ENCODE measurements around the gene HMGN4. TPM values are rescaled to one million over a fixed set of nuclear protein-coding genes. Genes with fewer than 3 reads are reported as not detected.

Gene HMGN4
- total and polyA plus RNA-seq, 9 of the 15 experiments (the other 6 are each of a cell fraction or from before 2014, with no cell fraction given): 35.4 to 134 (median 94.1) TPM

DNA sequence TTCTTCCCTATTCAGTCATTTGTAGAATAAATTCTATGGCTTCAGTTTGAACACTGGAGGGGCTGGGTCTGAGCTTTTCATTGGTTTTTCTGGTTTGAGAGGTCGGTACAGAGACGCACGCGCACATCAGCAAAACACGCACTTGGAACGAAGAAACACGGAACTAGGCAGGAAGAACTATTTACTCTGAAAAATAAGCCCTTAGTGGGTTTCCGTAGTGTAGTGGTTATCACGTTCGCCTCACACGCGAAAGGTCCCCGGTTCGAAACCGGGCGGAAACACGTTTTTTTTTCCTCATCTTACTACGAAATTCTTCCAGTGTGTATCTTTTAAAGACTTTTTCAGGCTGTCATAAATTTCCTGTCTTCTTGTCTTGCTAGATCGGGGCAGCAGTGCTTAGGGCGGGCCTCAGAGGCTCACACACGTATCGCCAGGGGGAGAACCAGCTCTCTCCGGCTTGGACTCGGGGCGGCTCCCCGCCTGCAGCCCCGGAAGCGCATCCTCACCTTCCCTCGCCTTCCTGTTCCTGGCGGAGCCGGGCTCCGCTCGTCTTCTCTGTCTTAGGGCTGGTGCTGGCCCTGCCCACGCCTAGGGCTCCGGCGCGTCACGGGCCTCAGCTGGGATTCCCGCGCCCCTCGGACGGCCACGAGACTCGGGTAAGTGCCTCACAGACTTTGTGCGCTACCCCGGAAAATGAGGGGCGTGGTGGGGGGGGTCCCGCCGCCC, at the start of gene HMGN4 (continued):
- TF ChIP-seq MEF2A (IDR thresholded peaks at IDR 0.05; ENCODE audit: control insufficient read depth, low read depth, low read length): no peak
- peak; percentile 71; the same call in 1 of the 2 replicates for TF ChIP-seq ZEB2 (IDR thresholded peaks at IDR 0.05)
- TF ChIP-seq, protein P1, sequence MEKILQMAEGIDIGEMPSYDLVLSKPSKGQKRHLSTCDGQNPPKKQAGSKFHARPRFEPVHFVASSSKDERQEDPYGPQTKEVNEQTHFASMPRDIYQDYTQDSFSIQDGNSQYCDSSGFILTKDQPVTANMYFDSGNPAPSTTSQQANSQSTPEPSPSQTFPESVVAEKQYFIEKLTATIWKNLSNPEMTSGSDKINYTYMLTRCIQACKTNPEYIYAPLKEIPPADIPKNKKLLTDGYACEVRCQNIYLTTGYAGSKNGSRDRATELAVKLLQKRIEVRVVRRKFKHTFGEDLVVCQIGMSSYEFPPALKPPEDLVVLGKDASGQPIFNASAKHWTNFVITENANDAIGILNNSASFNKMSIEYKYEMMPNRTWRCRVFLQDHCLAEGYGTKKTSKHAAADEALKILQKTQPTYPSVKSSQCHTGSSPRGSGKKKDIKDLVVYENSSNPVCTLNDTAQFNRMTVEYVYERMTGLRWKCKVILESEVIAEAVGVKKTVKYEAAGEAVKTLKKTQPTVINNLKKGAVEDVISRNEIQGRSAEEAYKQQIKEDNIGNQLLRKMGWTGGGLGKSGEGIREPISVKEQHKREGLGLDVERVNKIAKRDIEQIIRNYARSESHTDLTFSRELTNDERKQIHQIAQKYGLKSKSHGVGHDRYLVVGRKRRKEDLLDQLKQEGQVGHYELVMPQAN (IDR thresholded peaks at IDR 0.05; ENCODE audit: borderline replicate concordance): peak; percentile 78
- TF ChIP-seq HSF4 (CRISPR knock-in tag; IDR thresholded peaks at IDR 0.05; ENCODE audit: borderline replicate concordance): no peak
- TF ChIP-seq, protein P2, sequence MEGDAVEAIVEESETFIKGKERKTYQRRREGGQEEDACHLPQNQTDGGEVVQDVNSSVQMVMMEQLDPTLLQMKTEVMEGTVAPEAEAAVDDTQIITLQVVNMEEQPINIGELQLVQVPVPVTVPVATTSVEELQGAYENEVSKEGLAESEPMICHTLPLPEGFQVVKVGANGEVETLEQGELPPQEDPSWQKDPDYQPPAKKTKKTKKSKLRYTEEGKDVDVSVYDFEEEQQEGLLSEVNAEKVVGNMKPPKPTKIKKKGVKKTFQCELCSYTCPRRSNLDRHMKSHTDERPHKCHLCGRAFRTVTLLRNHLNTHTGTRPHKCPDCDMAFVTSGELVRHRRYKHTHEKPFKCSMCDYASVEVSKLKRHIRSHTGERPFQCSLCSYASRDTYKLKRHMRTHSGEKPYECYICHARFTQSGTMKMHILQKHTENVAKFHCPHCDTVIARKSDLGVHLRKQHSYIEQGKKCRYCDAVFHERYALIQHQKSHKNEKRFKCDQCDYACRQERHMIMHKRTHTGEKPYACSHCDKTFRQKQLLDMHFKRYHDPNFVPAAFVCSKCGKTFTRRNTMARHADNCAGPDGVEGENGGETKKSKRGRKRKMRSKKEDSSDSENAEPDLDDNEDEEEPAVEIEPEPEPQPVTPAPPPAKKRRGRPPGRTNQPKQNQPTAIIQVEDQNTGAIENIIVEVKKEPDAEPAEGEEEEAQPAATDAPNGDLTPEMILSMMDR (IDR thresholded peaks at IDR 0.05 in 2 of 3, conservative IDR thresholded peaks at IDR 0.05 in 1 of 3; ENCODE audit: insufficient read depth in 2 of 3, low read depth in 1 of 3, low read length in 3 of 3): peak in 2 of 3 experiments; percentile 25; a peak in 1 of 6 replicates
- peak; percentile 81 for TF ChIP-seq MYC (IDR thresholded peaks at IDR 0.05; ENCODE audit: low read depth, low read length)
- TF ChIP-seq MYC (CRISPR knock-in tag; IDR thresholded peaks at IDR 0.05; ENCODE audit: borderline replicate concordance, low read depth): peak; percentile 68; the same call in 1 of the 2 replicates
- no peak for TF ChIP-seq TFAM (CRISPR knock-in tag; conservative IDR thresholded peaks at IDR 0.05)
- peak; percentile 59 to 77; a peak in 3 of 4 replicates for TF ChIP-seq MNT (conservative IDR thresholded peaks at IDR 0.05)
- TF ChIP-seq NFE2 (IDR thresholded peaks at IDR 0.05; ENCODE audit: low read depth): peak; percentile 4; the same call in 1 of the 2 replicates
- peak; percentile 64 for TF ChIP-seq JUND (IDR thresholded peaks at IDR 0.05; ENCODE audit: borderline replicate concordance, low read depth, low read length)
- no peak; the same call in 2 of the 3 replicates for TF ChIP-seq JUND (tag; IDR thresholded peaks at IDR 0.05; ENCODE audit: borderline replicate concordance, low read depth, low read length)
- TF ChIP-seq, protein P3, sequence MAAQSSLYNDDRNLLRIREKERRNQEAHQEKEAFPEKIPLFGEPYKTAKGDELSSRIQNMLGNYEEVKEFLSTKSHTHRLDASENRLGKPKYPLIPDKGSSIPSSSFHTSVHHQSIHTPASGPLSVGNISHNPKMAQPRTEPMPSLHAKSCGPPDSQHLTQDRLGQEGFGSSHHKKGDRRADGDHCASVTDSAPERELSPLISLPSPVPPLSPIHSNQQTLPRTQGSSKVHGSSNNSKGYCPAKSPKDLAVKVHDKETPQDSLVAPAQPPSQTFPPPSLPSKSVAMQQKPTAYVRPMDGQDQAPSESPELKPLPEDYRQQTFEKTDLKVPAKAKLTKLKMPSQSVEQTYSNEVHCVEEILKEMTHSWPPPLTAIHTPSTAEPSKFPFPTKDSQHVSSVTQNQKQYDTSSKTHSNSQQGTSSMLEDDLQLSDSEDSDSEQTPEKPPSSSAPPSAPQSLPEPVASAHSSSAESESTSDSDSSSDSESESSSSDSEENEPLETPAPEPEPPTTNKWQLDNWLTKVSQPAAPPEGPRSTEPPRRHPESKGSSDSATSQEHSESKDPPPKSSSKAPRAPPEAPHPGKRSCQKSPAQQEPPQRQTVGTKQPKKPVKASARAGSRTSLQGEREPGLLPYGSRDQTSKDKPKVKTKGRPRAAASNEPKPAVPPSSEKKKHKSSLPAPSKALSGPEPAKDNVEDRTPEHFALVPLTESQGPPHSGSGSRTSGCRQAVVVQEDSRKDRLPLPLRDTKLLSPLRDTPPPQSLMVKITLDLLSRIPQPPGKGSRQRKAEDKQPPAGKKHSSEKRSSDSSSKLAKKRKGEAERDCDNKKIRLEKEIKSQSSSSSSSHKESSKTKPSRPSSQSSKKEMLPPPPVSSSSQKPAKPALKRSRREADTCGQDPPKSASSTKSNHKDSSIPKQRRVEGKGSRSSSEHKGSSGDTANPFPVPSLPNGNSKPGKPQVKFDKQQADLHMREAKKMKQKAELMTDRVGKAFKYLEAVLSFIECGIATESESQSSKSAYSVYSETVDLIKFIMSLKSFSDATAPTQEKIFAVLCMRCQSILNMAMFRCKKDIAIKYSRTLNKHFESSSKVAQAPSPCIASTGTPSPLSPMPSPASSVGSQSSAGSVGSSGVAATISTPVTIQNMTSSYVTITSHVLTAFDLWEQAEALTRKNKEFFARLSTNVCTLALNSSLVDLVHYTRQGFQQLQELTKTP (IDR thresholded peaks at IDR 0.05; ENCODE audit: low read depth in 1 of 2, partially characterized antibody in 2 of 2): peak; percentile 69 to 81
- TF ChIP-seq ZNF263 (CRISPR knock-in tag; IDR thresholded peaks at IDR 0.05; ENCODE audit: borderline replicate concordance): no peak
- peak; percentile 65 for TF ChIP-seq PYGO2 (tag; IDR thresholded peaks at IDR 0.05)
- no peak for TF ChIP-seq ZNF316 (IDR thresholded peaks at IDR 0.05)
- peak; percentile 67 for TF ChIP-seq ZBTB8A (IDR thresholded peaks at IDR 0.05; ENCODE audit: partially characterized antibody)
- 0 out of 2 replicates have a peak, but pooled peaks have one; percentile 21 for TF ChIP-seq ZNF12 (CRISPR knock-in tag; IDR thresholded peaks at IDR 0.05)

Data from K562 (cell line).